Neural progenitor cell (in vitro differentiated cells): ENCODE results near the gene B3GNT2. TPM values are rescaled to one million over a fixed set of nuclear protein-coding genes. Genes with fewer than 3 reads are reported as not detected.

Experiments used
- DNase-seq: peaks from one replicate; pipeline ENCODE4 v3.0.0-alpha.2; 2016; ENCODE audit warnings: low spot score
- H2AFZ ChIP-seq: fragments of 200-600 bp; sonication (generic); replicated peaks from 2 replicates; pipeline ENCODE4 v1.6.1; 2016; ENCODE audit warnings: antibody characterized with exemption
- H3F3A ChIP-seq: fragments of 200-600 bp; sonication (generic); 2 replicates; pipeline ENCODE4 v1.6.1; 2016; ENCODE audit warnings: antibody characterized with exemption, low read depth
- H3K27ac ChIP-seq: fragments of 200-600 bp; sonication (generic); 2 replicates; pipeline ENCODE4 v1.5.1; 2016; ENCODE audit warnings: mild to moderate bottlenecking
- H3K27me3 ChIP-seq: fragments of 200-600 bp; sonication (generic); 2 replicates; pipeline ENCODE4 v1.6.1; 2016; ENCODE audit warnings: mild to moderate bottlenecking, moderate library complexity
- H3K36me3 ChIP-seq: fragments of 200-600 bp; sonication (generic); 2 replicates; pipeline ENCODE4 v1.5.1; 2016
- H3K4me1 ChIP-seq: fragments of 200-600 bp; sonication (generic); 2 replicates; pipeline ENCODE4 v1.6.1; 2016; ENCODE audit warnings: mixed run types
- H3K4me2 ChIP-seq: fragments of 200-600 bp; sonication (generic); 2 replicates; pipeline ENCODE4 v1.6.1; 2016
- H3K4me3 ChIP-seq: fragments of 200-600 bp; sonication (generic); 2 replicates; pipeline ENCODE4 v1.5.1; 2016
- H3K79me2 ChIP-seq: fragments of 200-600 bp; sonication (generic); 2 replicates; pipeline ENCODE4 v1.6.1; 2016; ENCODE audit warnings: low read depth
- H3K9ac ChIP-seq: fragments of 200-600 bp; sonication (generic); 2 replicates; pipeline ENCODE4 v1.6.1; 2016
- H3K9me3 ChIP-seq: fragments of 200-600 bp; sonication (generic); 2 replicates; pipeline ENCODE4 v1.5.1; 2016; ENCODE audit warnings: low read depth
- H4K20me1 ChIP-seq: fragments of 200-600 bp; sonication (generic); 2 replicates; pipeline ENCODE4 v1.6.1; 2016; ENCODE audit warnings: low read depth
- H3K27ac Mint-ChIP-seq: 3 replicates; pipeline ENCODE4 v1.8.0; 2021; ENCODE audit warnings: mixed read lengths
- H3K27me3 Mint-ChIP-seq: 2 replicates; pipeline ENCODE4 v1.8.0; 2022; ENCODE audit warnings: low read depth, mild to moderate bottlenecking, inconsistent platforms, moderate library complexity, mixed read lengths; ENCODE audit not compliant: insufficient read depth
- H3K36me3 Mint-ChIP-seq: 3 replicates; pipeline ENCODE4 v1.8.0; 2021; ENCODE audit warnings: mixed read lengths
- H3K4me1 Mint-ChIP-seq: 3 replicates; pipeline ENCODE4 v1.8.0; 2021; ENCODE audit warnings: mixed read lengths
- H3K4me3 Mint-ChIP-seq: 3 replicates; pipeline ENCODE4 v1.8.0; 2021; ENCODE audit warnings: mild to moderate bottlenecking, moderate library complexity, mixed read lengths
- H3K9me3 Mint-ChIP-seq: 3 replicates; pipeline ENCODE4 v1.8.0; 2020; ENCODE audit warnings: mixed read lengths
- EZH2 ChIP-seq: fragments of 200-600 bp; sonication (generic); IDR thresholded peaks from 2 replicates; pipeline ENCODE4 v1.6.1; 2017; ENCODE audit warnings: antibody characterized with exemption, mild to moderate bottlenecking, moderate library complexity
- EZH2phosphoT487 ChIP-seq: fragments of 200-600 bp; sonication (generic); IDR thresholded peaks from 2 replicates; pipeline ENCODE4 v1.6.1; 2017; ENCODE audit warnings: antibody characterized with exemption
- total RNA-seq: library from RNA; depleted of rRNA; stranded (reverse); fragments of >200 nt; gene quantifications from 2 replicates; pipeline ENCODE4 v1.2.3, GENCODE V29; 2015; ENCODE audit warnings: low replicate concordance
- TF ChIP-seq, protein P1 (sequence below): fragments of 200-600 bp; sonication (generic); IDR thresholded peaks from 2 replicates; pipeline ENCODE4 v1.5.1; 2017; ENCODE audit warnings: antibody characterized with exemption, mild to moderate bottlenecking

The B3GNT2 gene
- total RNA-seq, 1 donor from 2014 or later = 73.2 TPM

DNA sequence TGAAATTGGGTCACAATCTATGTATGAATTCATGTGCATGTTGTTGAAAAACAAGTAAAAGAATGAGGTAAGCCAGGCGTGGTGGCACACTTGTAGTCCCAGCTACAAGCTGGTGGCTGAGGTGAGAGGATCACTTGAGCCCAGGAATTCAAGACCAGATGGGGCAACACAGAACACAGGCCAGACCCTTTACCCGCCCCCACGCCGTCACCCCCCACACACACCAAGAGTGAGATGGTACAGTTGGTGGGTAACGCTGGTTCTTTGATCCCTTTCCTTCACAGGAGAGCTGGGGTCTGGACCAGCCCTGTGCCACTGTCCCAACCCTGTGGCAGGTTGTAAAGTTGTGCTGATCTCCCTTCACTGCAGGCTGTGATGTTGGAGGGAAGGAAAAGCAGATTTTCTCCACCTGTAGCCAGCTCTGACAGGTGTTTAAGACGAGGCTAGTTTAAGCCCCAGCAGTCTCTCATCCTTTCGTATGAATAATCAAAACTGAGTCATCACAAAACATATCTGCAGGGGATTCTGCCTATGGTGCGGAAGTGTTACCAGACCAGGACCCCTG, 13.6 kb downstream of the B3GNT2 start:
- peaks cover 4% of the 10 kb centered on the region for H3K36me3 ChIP-seq
- Mint-ChIP-seq H3K9me3 (peaks cover 39% of the 10 kb centered on the region), H3K27ac (no peak overlapping the region), H3K36me3 (peaks cover 38% of the 10 kb centered on the region), H3K4me1 (peaks cover 2% of the 10 kb centered on the region), H3K27me3 (no peaks in the 10 kb centered on the region), H3K4me3 (no peak overlapping the region)
- TF ChIP-seq EZH2 (no peak), EZH2phosphoT487 (no peak)
- TF ChIP-seq, protein P1, sequence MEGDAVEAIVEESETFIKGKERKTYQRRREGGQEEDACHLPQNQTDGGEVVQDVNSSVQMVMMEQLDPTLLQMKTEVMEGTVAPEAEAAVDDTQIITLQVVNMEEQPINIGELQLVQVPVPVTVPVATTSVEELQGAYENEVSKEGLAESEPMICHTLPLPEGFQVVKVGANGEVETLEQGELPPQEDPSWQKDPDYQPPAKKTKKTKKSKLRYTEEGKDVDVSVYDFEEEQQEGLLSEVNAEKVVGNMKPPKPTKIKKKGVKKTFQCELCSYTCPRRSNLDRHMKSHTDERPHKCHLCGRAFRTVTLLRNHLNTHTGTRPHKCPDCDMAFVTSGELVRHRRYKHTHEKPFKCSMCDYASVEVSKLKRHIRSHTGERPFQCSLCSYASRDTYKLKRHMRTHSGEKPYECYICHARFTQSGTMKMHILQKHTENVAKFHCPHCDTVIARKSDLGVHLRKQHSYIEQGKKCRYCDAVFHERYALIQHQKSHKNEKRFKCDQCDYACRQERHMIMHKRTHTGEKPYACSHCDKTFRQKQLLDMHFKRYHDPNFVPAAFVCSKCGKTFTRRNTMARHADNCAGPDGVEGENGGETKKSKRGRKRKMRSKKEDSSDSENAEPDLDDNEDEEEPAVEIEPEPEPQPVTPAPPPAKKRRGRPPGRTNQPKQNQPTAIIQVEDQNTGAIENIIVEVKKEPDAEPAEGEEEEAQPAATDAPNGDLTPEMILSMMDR = no peak
- H2AFZ ChIP-seq = no peak overlapping the region
- no peak overlapping the region for H3K4me3 ChIP-seq
- DNase-seq = no peak
- H3K79me2 ChIP-seq = peaks cover 100% of the 10 kb centered on the region
- peaks cover 34% of the 10 kb centered on the region for H3K4me1 ChIP-seq
- H3K9me3 ChIP-seq = no peaks in the 10 kb centered on the region
- no peak overlapping the region for H3K4me2 ChIP-seq
- peaks cover 91% of the 10 kb centered on the region for H4K20me1 ChIP-seq
- H3K9ac ChIP-seq = no peak overlapping the region
- H3F3A ChIP-seq = peaks cover 10% of the 10 kb centered on the region
- H3K27me3 ChIP-seq = no peaks in the 10 kb centered on the region
- no peak overlapping the region for H3K27ac ChIP-seq

DNA sequence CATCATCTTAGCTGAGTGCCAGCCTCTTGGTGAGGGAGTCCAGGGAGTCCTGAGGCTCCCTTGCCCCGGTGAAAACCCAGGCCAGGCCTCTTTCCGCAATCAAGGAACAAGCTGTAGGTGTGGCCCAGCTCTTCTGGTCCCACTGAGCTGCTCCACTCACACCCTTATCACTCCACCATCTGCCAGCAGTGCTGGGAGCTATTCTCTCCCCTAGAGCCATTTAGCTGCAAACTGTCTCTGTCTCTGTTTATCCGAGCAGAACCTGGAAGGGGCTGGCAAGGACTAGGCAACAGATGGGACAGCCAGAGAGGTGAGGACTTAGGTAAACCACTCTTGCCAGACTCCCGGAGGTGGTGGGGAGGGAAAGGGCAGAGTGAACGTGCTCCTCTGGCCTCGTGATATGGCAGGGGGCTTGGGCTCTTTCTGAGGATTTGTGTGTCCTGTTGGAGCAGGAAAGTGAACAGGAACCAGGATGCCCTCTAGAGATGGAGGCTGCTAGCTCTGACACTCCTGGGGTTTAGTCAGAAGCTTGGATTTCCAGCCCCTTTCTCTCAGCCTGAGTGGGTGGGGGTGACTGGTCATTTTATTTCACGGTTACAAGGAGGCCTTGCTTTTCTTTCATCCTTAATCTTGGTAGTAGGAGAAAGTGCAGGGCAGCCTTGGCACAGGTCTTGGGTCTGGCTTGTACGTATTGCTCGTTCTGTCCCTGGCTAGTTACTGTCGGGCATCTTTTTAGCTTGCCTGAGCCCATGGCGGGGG, 19.6 kb downstream of the B3GNT2 start:
- DNase-seq = no peak
- Histone ChIP-seq H3K79me2 (peaks cover 100% of the 10 kb centered on the region), H3K27ac (no peak overlapping the region), H3K27me3 (no peaks in the 10 kb centered on the region), H3F3A (no peaks in the 10 kb centered on the region), H3K9ac (no peak overlapping the region), H3K36me3 (no peaks in the 10 kb centered on the region), H3K4me2 (no peak overlapping the region), H3K4me1 (peaks cover 16% of the 10 kb centered on the region), H2AFZ (no peak overlapping the region), H4K20me1 (peaks cover 72% of the 10 kb centered on the region), H3K9me3 (no peaks in the 10 kb centered on the region), H3K4me3 (no peak overlapping the region)
- peaks cover 30% of the 10 kb centered on the region for H3K9me3 Mint-ChIP-seq
- H3K27ac Mint-ChIP-seq = no peak overlapping the region
- no peaks in the 10 kb centered on the region for H3K27me3 Mint-ChIP-seq
- peaks cover 10% of the 10 kb centered on the region for H3K4me1 Mint-ChIP-seq
- peaks cover 15% of the 10 kb centered on the region for H3K36me3 Mint-ChIP-seq
- H3K4me3 Mint-ChIP-seq = no peak overlapping the region
- TF ChIP-seq, protein P1 = no peak
- no peak for TF ChIP-seq EZH2phosphoT487
- no peak for TF ChIP-seq EZH2

DNA sequence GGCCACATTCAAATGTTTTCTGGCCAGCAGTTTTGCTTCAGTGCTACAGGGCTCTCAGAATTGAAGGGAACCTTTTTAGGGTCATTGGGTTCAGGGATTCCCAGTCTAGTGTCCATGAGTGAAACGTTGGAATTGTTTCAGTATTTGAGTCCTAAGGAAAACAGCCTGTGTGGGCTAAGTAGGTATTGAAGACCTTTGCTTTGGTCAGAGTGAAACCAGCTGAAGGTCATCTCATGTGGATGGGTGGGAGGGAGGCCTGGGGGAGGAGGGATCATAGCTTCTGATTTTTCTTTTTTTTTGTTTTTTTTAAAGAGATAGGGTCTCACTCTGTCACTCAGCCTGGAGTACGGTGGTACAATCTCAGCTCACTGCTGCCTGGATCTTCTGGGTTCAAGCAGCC, 20.2 kb downstream of the B3GNT2 start:
- H3K4me1 Mint-ChIP-seq = peaks cover 10% of the 10 kb centered on the region
- Histone ChIP-seq H4K20me1 (peaks cover 71% of the 10 kb centered on the region), H3K79me2 (peaks cover 100% of the 10 kb centered on the region)

More for the DNA sequence above, 20.2 kb downstream of the B3GNT2 start:
- Mint-ChIP-seq H3K4me3 (no peak overlapping the region), H3K27me3 (no peaks in the 10 kb centered on the region), H3K27ac (no peak overlapping the region), H3K36me3 (peaks cover 21% of the 10 kb centered on the region), H3K9me3 (peaks cover 33% of the 10 kb centered on the region)
- DNase-seq = no peak
- Histone ChIP-seq H3K4me2 (no peak overlapping the region), H3K27ac (no peak overlapping the region), H3K36me3 (no peaks in the 10 kb centered on the region), H3K9ac (no peak overlapping the region), H2AFZ (no peak overlapping the region), H3K27me3 (no peaks in the 10 kb centered on the region), H3K4me1 (peaks cover 16% of the 10 kb centered on the region), H3F3A (no peaks in the 10 kb centered on the region), H3K4me3 (no peak overlapping the region), H3K9me3 (no peaks in the 10 kb centered on the region)
- TF ChIP-seq, protein P1 = no peak
- no peak for TF ChIP-seq EZH2
- no peak for TF ChIP-seq EZH2phosphoT487
